Measurements from ENCODE around the gene EEA1. TPM values are rescaled to one million over a fixed set of nuclear protein-coding genes. Genes with fewer than 3 reads are reported as not detected.

Gene EEA1
- total RNA-seq, 1 experiment from 2014 or later = 68.9 TPM

DNA sequence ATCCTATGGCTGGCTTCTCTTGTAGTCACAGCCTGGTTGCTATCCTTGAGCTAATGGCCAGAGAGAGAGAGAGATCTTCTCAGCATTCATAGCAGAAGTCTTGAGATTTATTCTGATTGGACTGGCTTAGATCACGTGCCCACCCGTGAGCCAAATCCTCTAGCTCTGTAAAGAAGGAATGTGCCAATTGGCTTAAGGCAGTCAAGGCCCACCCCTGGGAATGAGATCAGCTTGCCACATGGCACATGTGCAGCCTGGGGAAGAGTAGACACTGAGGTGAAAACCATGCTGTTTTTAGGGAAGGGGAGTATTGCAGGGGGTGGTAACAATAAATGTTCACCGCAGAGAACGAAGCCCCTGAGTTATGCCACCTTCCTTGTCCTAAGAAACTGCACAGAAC lies 190.0 kb downstream of the EEA1 start:
- no peaks in the 10 kb centered on the region for H3K9me3 Mint-ChIP-seq (ENCODE audit: unreplicated experiment)
- H3K4me1 ChIP-seq = no peaks in the 10 kb centered on the region
- CTCF ChIA-PET = no interaction called here
- no peak for DNase-seq
- POLR2A ChIA-PET = no interaction called here
- no peaks in the 10 kb centered on the region for H3K9me3 ChIP-seq
- H3K4me3 Mint-ChIP-seq (ENCODE audit: unreplicated experiment) = no peak overlapping the region
- intact Hi-C loops (cut with micrococcal nuclease; ENCODE audit: unreplicated experiment) = no loop called here
- TF ChIP-seq, protein P1, sequence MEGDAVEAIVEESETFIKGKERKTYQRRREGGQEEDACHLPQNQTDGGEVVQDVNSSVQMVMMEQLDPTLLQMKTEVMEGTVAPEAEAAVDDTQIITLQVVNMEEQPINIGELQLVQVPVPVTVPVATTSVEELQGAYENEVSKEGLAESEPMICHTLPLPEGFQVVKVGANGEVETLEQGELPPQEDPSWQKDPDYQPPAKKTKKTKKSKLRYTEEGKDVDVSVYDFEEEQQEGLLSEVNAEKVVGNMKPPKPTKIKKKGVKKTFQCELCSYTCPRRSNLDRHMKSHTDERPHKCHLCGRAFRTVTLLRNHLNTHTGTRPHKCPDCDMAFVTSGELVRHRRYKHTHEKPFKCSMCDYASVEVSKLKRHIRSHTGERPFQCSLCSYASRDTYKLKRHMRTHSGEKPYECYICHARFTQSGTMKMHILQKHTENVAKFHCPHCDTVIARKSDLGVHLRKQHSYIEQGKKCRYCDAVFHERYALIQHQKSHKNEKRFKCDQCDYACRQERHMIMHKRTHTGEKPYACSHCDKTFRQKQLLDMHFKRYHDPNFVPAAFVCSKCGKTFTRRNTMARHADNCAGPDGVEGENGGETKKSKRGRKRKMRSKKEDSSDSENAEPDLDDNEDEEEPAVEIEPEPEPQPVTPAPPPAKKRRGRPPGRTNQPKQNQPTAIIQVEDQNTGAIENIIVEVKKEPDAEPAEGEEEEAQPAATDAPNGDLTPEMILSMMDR (IDR thresholded peaks at IDR 0.05; ENCODE audit: insufficient read depth in 1 of 2, low read depth in 1 of 2, low read length in 1 of 2, severe bottlenecking in 1 of 2, unreplicated experiment in 1 of 2) = no peak
- H3K27me3 ChIP-seq (replicated peaks; ENCODE audit: control insufficient read depth, insufficient read depth, low read length) = no peaks in the 10 kb centered on the region
- no peaks in the 10 kb centered on the region for H3K36me3 Mint-ChIP-seq (ENCODE audit: insufficient read depth, unreplicated experiment)
- BruUV-seq (replicated peaks) = no TSS peak
- no peak overlapping the region for H3K4me3 ChIP-seq (ENCODE audit: low read depth, low read length)
- no peaks in the 10 kb centered on the region for H3K36me3 ChIP-seq (ENCODE audit: control insufficient read depth, insufficient read depth, low read length)
- no peaks in the 10 kb centered on the region for H3K4me1 Mint-ChIP-seq (ENCODE audit: low read depth, unreplicated experiment)
- no peak overlapping the region for H3K27ac Mint-ChIP-seq (ENCODE audit: unreplicated experiment)
- H3K27me3 Mint-ChIP-seq (ENCODE audit: insufficient read depth, unreplicated experiment) = peaks cover 16% of the 10 kb centered on the region

GRCh38 chr12:92737855-92738850 lies 190.9 kb downstream of the EEA1 start:
- Mint-ChIP-seq H3K36me3 (ENCODE audit: insufficient read depth, unreplicated experiment) (no peaks in the 10 kb centered on the region), H3K9me3 (ENCODE audit: unreplicated experiment) (no peaks in the 10 kb centered on the region), H3K27me3 (ENCODE audit: insufficient read depth, unreplicated experiment) (peaks cover 23% of the 10 kb centered on the region), H3K4me1 (ENCODE audit: low read depth, unreplicated experiment) (no peaks in the 10 kb centered on the region), H3K27ac (ENCODE audit: unreplicated experiment) (no peak overlapping the region), H3K4me3 (ENCODE audit: unreplicated experiment) (no peak overlapping the region)
- no TSS peak for BruUV-seq (replicated peaks)
- Histone ChIP-seq H3K9me3 (no peaks in the 10 kb centered on the region), H3K4me1 (no peaks in the 10 kb centered on the region), H3K27me3 (replicated peaks; ENCODE audit: control insufficient read depth, insufficient read depth, low read length) (no peaks in the 10 kb centered on the region), H3K36me3 (ENCODE audit: control insufficient read depth, insufficient read depth, low read length) (no peaks in the 10 kb centered on the region), H3K4me3 (ENCODE audit: low read depth, low read length) (no peak overlapping the region)
- POLR2A ChIA-PET = no interaction called here
- CTCF ChIA-PET = no interaction called here
- DNase-seq = no peak
- intact Hi-C loops (cut with micrococcal nuclease; ENCODE audit: unreplicated experiment) = no loop called here
- TF ChIP-seq, protein P1 (IDR thresholded peaks at IDR 0.05; ENCODE audit: insufficient read depth in 1 of 2, low read depth in 1 of 2, low read length in 1 of 2, severe bottlenecking in 1 of 2, unreplicated experiment in 1 of 2) = no peak

DNA sequence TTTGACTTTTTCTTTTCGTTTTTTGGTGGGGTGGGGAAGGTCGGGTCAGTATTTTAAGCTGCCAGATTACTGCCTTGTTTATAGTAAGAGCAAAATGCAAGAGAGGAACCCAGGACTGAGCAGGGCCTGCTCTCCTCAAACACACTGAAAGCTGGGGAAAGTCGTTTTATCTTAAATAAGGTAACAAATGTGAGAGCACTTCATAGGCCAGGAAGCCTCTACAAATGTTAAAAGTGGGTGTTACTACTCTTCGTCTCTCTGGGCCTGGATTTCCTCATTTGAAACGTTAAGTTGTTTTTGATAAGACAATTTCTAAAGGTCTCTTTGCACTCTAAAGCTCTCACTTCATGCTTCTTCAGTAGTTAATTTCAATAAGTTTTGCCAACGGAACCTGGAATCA lies 192.5 kb downstream of the EEA1 start:
- no peaks in the 10 kb centered on the region for H3K9me3 ChIP-seq
- BruUV-seq (replicated peaks) = no TSS peak
- no peaks in the 10 kb centered on the region for H3K36me3 ChIP-seq (ENCODE audit: control insufficient read depth, insufficient read depth, low read length)
- Mint-ChIP-seq H3K4me3 (ENCODE audit: unreplicated experiment) (no peak overlapping the region), H3K27ac (ENCODE audit: unreplicated experiment) (no peak overlapping the region), H3K27me3 (ENCODE audit: insufficient read depth, unreplicated experiment) (peaks cover 23% of the 10 kb centered on the region), H3K9me3 (ENCODE audit: unreplicated experiment) (no peaks in the 10 kb centered on the region), H3K36me3 (ENCODE audit: insufficient read depth, unreplicated experiment) (no peaks in the 10 kb centered on the region), H3K4me1 (ENCODE audit: low read depth, unreplicated experiment) (no peaks in the 10 kb centered on the region)
- intact Hi-C loops (cut with micrococcal nuclease; ENCODE audit: unreplicated experiment) = no loop called here
- TF ChIP-seq, protein P1 (IDR thresholded peaks at IDR 0.05; ENCODE audit: insufficient read depth in 1 of 2, low read depth in 1 of 2, low read length in 1 of 2, severe bottlenecking in 1 of 2, unreplicated experiment in 1 of 2) = no peak
- H3K27me3 ChIP-seq (replicated peaks; ENCODE audit: control insufficient read depth, insufficient read depth, low read length) = no peaks in the 10 kb centered on the region
- H3K4me3 ChIP-seq (ENCODE audit: low read depth, low read length) = no peak overlapping the region
- DNase-seq = no peak
- ChIA-PET POLR2A (no interaction called here), CTCF (no interaction called here)
- H3K4me1 ChIP-seq = no peaks in the 10 kb centered on the region
